SW480 (cell line): ENCODE measurements around the gene NINL.
"Not testable (repeated sequence)": the region's sequence is repeated elsewhere in the genome, so short reads cannot be mapped to it uniquely, and the experiment has no call there.

ENCODE experiments used
- DNase-seq: peaks from one replicate; pipeline ENCODE4 v3.0.0-alpha.2; 2016; ENCODE audit warnings: low spot score

The NINL gene

GRCh38 chr20:25552977-25553376, 32.4 kb downstream of the NINL start:
- DNase-seq = no peak

GRCh38 chr20:25551413-25552215, 33.7 kb downstream of the NINL start:
- DNase-seq = no peak

GRCh38 chr20:25550645-25551337, 34.5 kb downstream of the NINL start:
- not testable (repeated sequence) for DNase-seq

GRCh38 chr20:25549843-25550477, 35.4 kb downstream of the NINL start:
- no peak for DNase-seq

- DNase-seq = no peak
These were observed 36.1 kb downstream of the NINL start for GRCh38 chr20:25549172-25549773.

- DNase-seq = no peak
These were observed 36.7 kb downstream of the NINL start for GRCh38 chr20:25548613-25549086.

- no peak for DNase-seq
These were observed 37.3 kb downstream of the NINL start for GRCh38 chr20:25547999-25548398.

GRCh38 chr20:25547063-25547462, 38.3 kb downstream of the NINL start:
- no peak for DNase-seq

GRCh38 chr20:25546048-25546447, 39.3 kb downstream of the NINL start:
- no peak for DNase-seq

GRCh38 chr20:25545171-25545570, 40.2 kb downstream of the NINL start:
- DNase-seq = no peak

GRCh38 chr20:25544734-25545133, 40.6 kb downstream of the NINL start:
- DNase-seq = no peak

- no peak for DNase-seq
These were observed 41.0 kb downstream of the NINL start for GRCh38 chr20:25544311-25544710.

- no peak for DNase-seq
These were observed 42.3 kb downstream of the NINL start for GRCh38 chr20:25543068-25543467.

GRCh38 chr20:25541676-25542075, 43.7 kb downstream of the NINL start:
- no peak for DNase-seq

GRCh38 chr20:25539742-25540672, 45.3 kb downstream of the NINL start:
- DNase-seq = peak; percentile 22

GRCh38 chr20:25538838-25539665, 46.3 kb downstream of the NINL start:
- DNase-seq = no peak

- no peak for DNase-seq
These were observed 47.4 kb downstream of the NINL start for GRCh38 chr20:25537890-25538289.

GRCh38 chr20:25535762-25536161, 49.6 kb downstream of the NINL start:
- no peak for DNase-seq

GRCh38 chr20:25534845-25535244, 50.5 kb downstream of the NINL start:
- DNase-seq = no peak

GRCh38 chr20:25533920-25534700, 51.2 kb downstream of the NINL start:
- DNase-seq = no peak
